CD4-positive, CD25-positive, alpha-beta regulatory T cell (primary cell): ENCODE results near the gene LRFN3. TPM values are rescaled to one million over a fixed set of nuclear protein-coding genes. Genes with fewer than 3 reads are reported as not detected.
A peak's percentile ranks its signal among the peaks of the same experiment; 100 is the strongest.
"Not testable (repeated sequence)": the region's sequence is repeated elsewhere in the genome, so short reads cannot be mapped to it uniquely, and the experiment has no call there.

ENCODE experiments used
- ATAC-seq, 2 donors: fragments of 150-1000 bp; cut with Tn5 transposase; one replicate each; pipeline ENCODE4 v1.10.0; 2021; ENCODE audit warnings: low read depth in 2 of 2, moderate number of reproducible peaks in 2 of 2, moderate library complexity in 1 of 2
- DNase-seq, 3 donors: peaks; one replicate each; pipeline versions ENCODE4 v3.0.0 to v3.0.0-alpha.2; 2012 to 2022; ENCODE audit warnings: mixed read lengths in 1 of 3
- H3K27ac ChIP-seq: one replicate; pipeline ENCODE4 v1.7.0; 2013; ENCODE audit warnings: mild to moderate bottlenecking, low read length; ENCODE audit not compliant: insufficient read depth, poor library complexity, severe bottlenecking
- H3K27me3 ChIP-seq: one replicate; pipeline ENCODE4 v1.7.0; 2013; ENCODE audit warnings: low read length; ENCODE audit not compliant: control insufficient read depth, insufficient read depth
- H3K36me3 ChIP-seq: one replicate; pipeline ENCODE4 v1.7.0; 2013; ENCODE audit warnings: mild to moderate bottlenecking, low read length, moderate library complexity; ENCODE audit not compliant: control insufficient read depth, insufficient read depth
- H3K4me1 ChIP-seq: 2 replicates; pipeline ENCODE4 v1.7.0; 2013; ENCODE audit warnings: mild to moderate bottlenecking, low read length; ENCODE audit not compliant: insufficient read depth, control insufficient read depth, poor library complexity, severe bottlenecking
- H3K4me3 ChIP-seq: one replicate; pipeline ENCODE4 v1.7.0; 2013; ENCODE audit warnings: low read depth, mild to moderate bottlenecking, low read length, moderate library complexity
- H3K9me3 ChIP-seq, 2 experiments: 1 replicate in 1 of 2; 2 replicates in 1 of 2; pipeline ENCODE4 v1.7.0; 2013; ENCODE audit warnings: low read length in 2 of 2, mild to moderate bottlenecking in 1 of 2, moderate library complexity in 1 of 2; ENCODE audit not compliant: control insufficient read depth in 2 of 2
- H3K27ac Mint-ChIP-seq, 3 donors: one replicate each; pipeline ENCODE4 v1.8.0; 2020 to 2022; ENCODE audit warnings: mild to moderate bottlenecking in 3 of 3, mixed read lengths in 3 of 3, moderate library complexity in 2 of 3
- H3K27me3 Mint-ChIP-seq: one replicate; pipeline ENCODE4 v1.8.0; 2022; ENCODE audit warnings: mild to moderate bottlenecking, mixed read lengths
- H3K36me3 Mint-ChIP-seq: one replicate; pipeline ENCODE4 v1.8.0; 2020; ENCODE audit warnings: mixed read lengths
- H3K4me1 Mint-ChIP-seq, 4 donors: one replicate each; pipeline ENCODE4 v1.8.0; 2020 to 2022; ENCODE audit warnings: mixed read lengths in 4 of 4, mild to moderate bottlenecking in 1 of 4
- H3K4me3 Mint-ChIP-seq, 4 donors: one replicate each; pipeline ENCODE4 v1.8.0; 2020 to 2022; ENCODE audit warnings: mild to moderate bottlenecking in 4 of 4, mixed read lengths in 4 of 4, moderate library complexity in 3 of 4
- H3K9me3 Mint-ChIP-seq, 7 donors: one replicate each; pipeline ENCODE4 v1.8.0; 2020 to 2022; ENCODE audit warnings: mixed read lengths in 7 of 7, mild to moderate bottlenecking in 3 of 7, moderate library complexity in 2 of 7
- polyA plus RNA-seq, 4 donors: library from polyadenylated mRNA; unstranded; fragments of 300-500 nt; fragmentation: Illumina TruSeq; gene quantifications; one replicate each; pipeline ENCODE4 v1.2.3, GENCODE V29; 2021
- total RNA-seq: library from RNA; stranded (reverse); gene quantifications from one replicate; pipeline ENCODE4 v1.2.3, GENCODE V29; 2022

Gene LRFN3
- total RNA-seq, result 7.7 TPM
- polyA plus RNA-seq, result 1 to 10 TPM in 1 of 4 donors, under 1 TPM in 3; 0.63 to 1.4 (median 0.84) TPM

DNA sequence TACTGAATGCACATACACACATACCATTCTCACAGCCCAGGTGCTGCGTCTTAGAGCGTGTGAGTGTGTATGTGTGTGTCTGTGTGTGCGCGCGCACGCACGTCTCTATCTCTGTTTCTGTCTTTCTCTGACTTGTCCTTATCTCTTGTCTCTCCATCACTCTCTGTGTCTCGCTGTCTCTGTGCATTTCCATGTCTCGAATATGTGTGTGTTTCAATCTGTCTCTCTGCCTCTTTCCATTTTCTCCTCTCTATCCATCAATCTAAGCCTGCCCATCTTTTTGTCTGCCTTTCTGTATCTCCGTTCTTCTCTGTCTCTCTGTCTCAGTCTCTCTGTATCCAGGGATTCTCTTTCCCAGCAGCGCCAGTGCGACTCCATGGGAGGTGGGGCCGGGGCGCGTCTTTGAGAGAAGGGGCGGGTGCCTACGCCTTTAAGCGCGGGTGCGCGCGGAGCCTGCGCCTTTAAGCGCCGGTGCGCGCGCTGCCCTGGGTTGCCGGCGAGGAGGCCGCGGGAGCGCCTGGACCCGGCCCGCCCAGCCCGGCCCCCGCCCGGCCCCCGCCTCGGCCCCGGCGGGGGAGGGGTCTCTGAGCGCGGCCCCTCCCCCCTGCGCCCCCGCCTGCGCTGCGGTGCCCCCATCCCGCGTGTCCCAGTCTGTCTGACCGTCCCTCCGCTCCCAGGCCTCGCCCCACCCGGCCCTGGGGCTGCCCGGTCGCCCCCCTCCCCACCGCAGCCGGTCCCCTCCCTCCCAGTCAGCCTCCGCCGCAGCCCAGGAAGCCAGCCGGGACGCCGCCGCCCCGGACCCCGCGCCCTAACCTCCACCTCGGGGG is at the start of gene LRFN3:
TSS of gene LRFN3 (plus strand) at position 464 of the 827 bp plus-strand sequence. CDS start 3,052 bp downstream, outside the sequence.
- peak within 1 kb of the TSS; percentile 89 for H3K4me3 ChIP-seq
- ATAC-seq, result no peak

GRCh38 chr19:35887197-35887596 is 49.0 kb upstream of the LRFN3 start:
- Mint-ChIP-seq H3K4me1 (peaks cover 3 to 9% (median 7%) of the 10 kb centered on the region in 4 donors), H3K9me3 (no peaks in the 10 kb centered on the region), H3K4me3 (no peak overlapping the region), H3K27me3 (no peaks in the 10 kb centered on the region), H3K27ac (no peak overlapping the region), H3K36me3 (peaks cover 28% of the 10 kb centered on the region)
- Histone ChIP-seq H3K36me3 (peaks cover 37% of the 10 kb centered on the region), H3K27ac (no peak overlapping the region), H3K4me1 (peaks cover 3% of the 10 kb centered on the region), H3K27me3 (no peaks in the 10 kb centered on the region), H3K4me3 (no peak overlapping the region), H3K9me3 (no peaks in the 10 kb centered on the region)
- DNase-seq, result no peak
- no peak for ATAC-seq

More for the DNA sequence above, at the start of gene LRFN3:
- Mint-ChIP-seq H3K27ac (peak within 1 kb of the TSS; percentile 63 to 89 (median 67)), H3K36me3 (peaks cover 18% of the 10 kb centered on the region), H3K4me1 (peaks cover 8 to 59% (median 30%) of the 10 kb centered on the region in 4 donors), H3K27me3 (peaks cover 7% of the 10 kb centered on the region), H3K9me3 (no peaks in the 10 kb centered on the region), H3K4me3 (peak within 1 kb of the TSS; percentile 87 to 97 (median 95))
- Histone ChIP-seq H3K27me3 (no peaks in the 10 kb centered on the region), H3K27ac (peak within 1 kb of the TSS; percentile 41), H3K4me1 (peaks cover 36% of the 10 kb centered on the region), H3K9me3 (no peaks in the 10 kb centered on the region), H3K36me3 (peaks cover 2% of the 10 kb centered on the region)
- peak; percentile 29 to 75 (median 39) for DNase-seq

DNA sequence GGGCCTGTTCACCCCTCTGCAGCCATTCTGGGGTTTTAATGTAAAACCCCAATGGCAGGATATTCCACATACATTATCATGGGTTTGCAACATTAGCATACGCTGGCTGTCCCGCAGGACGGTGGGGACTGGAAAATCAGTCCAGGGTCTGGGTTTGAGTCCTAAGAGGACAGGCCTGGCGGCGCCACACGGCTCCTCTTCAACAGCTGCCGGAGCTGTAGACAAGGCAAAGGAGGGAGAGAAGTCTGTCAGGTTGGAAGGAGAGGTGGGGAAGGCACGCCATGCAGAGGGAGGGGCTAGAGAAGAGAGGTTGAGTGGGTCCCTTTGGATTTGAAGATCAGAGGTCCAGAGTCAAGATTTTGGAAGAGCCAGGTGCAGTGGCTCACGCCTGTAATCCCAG is 47.8 kb upstream of the LRFN3 start:
- Histone ChIP-seq H3K4me3 (no peak overlapping the region), H3K36me3 (peaks cover 49% of the 10 kb centered on the region), H3K4me1 (no peaks in the 10 kb centered on the region), H3K27me3 (no peaks in the 10 kb centered on the region), H3K27ac (no peak overlapping the region), H3K9me3 (no peaks in the 10 kb centered on the region)
- Mint-ChIP-seq H3K9me3 (peaks cover 0 to 1% (median 0%) of the 10 kb centered on the region in 7 donors), H3K27me3 (no peaks in the 10 kb centered on the region), H3K27ac (peak overlapping the region in 2 of 3 donors; percentile 42 to 54), H3K36me3 (peaks cover 39% of the 10 kb centered on the region), H3K4me1 (peaks cover 0 to 14% (median 8%) of the 10 kb centered on the region in 4 donors), H3K4me3 (no peak overlapping the region)
- ATAC-seq, result no peak
- no peak for DNase-seq

GRCh38 chr19:35889370-35890112 is 46.6 kb upstream of the LRFN3 start:
- Mint-ChIP-seq H3K4me3 (no peak overlapping the region), H3K27ac (no peak overlapping the region), H3K4me1 (peaks cover 0 to 14% (median 8%) of the 10 kb centered on the region in 4 donors), H3K9me3 (peaks cover 0 to 1% (median 0%) of the 10 kb centered on the region in 7 donors), H3K27me3 (no peaks in the 10 kb centered on the region), H3K36me3 (peaks cover 39% of the 10 kb centered on the region)
- ATAC-seq, result no peak
- Histone ChIP-seq H3K36me3 (peaks cover 54% of the 10 kb centered on the region), H3K9me3 (no peaks in the 10 kb centered on the region), H3K4me1 (no peaks in the 10 kb centered on the region), H3K27ac (no peak overlapping the region), H3K4me3 (no peak overlapping the region), H3K27me3 (no peaks in the 10 kb centered on the region)
- DNase-seq, result no peak

- peaks cover 0 to 1% (median 0%) of the 10 kb centered on the region in 7 donors for H3K9me3 Mint-ChIP-seq
- peaks cover 58% of the 10 kb centered on the region for H3K36me3 ChIP-seq
Measured at GRCh38 chr19:35890113-35890650, 46.0 kb upstream of the LRFN3 start.

DNA sequence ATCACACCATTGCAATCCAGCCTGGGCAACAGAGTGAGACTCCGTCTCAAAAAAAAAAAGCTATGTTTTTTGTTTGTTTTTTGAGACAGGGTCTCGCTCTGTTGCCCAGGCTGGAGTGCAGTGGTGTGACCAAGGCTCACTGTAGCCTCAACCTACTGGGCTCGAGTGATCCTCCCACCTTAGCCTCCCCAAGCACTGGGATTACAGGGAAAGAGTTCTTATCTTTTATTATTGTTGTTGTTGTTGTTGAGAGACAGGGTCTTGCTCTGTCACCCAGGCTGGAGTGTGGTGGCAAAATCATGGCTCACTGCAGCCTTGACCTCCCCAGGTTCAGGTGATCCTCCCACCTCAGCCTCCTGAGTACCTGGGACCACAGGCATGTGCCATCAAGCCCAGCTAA is 44.4 kb upstream of the LRFN3 start:
- not testable (repeated sequence) for H3K27me3 Mint-ChIP-seq, H3K9me3 ChIP-seq, H3K27ac ChIP-seq, H3K27ac Mint-ChIP-seq, DNase-seq, ATAC-seq, H3K4me3 ChIP-seq, H3K27me3 ChIP-seq, H3K4me3 Mint-ChIP-seq, H3K9me3 Mint-ChIP-seq
- Histone ChIP-seq H3K4me1 (peaks cover 12% of the 10 kb centered on the region), H3K36me3 (peaks cover 73% of the 10 kb centered on the region)
- peaks cover 39% of the 10 kb centered on the region for H3K36me3 Mint-ChIP-seq
- peaks cover 4 to 21% (median 10%) of the 10 kb centered on the region in 4 donors for H3K4me1 Mint-ChIP-seq

More at GRCh38 chr19:35890113-35890650, 46.0 kb upstream of the LRFN3 start:
- Mint-ChIP-seq H3K27me3 (no peaks in the 10 kb centered on the region), H3K27ac (no peak overlapping the region), H3K4me1 (peaks cover 0 to 14% (median 8%) of the 10 kb centered on the region in 4 donors), H3K36me3 (peaks cover 39% of the 10 kb centered on the region), H3K4me3 (no peak overlapping the region)
- DNase-seq (no peak), ATAC-seq (no peak)
- Histone ChIP-seq H3K27ac (no peak overlapping the region), H3K4me3 (no peak overlapping the region), H3K27me3 (no peaks in the 10 kb centered on the region), H3K9me3 (no peaks in the 10 kb centered on the region), H3K4me1 (no peaks in the 10 kb centered on the region)

- H3K4me1 ChIP-seq, result peaks cover 35% of the 10 kb centered on the region
- H3K27ac Mint-ChIP-seq, result peak overlapping the region in 1 of 3 donors; percentile 62
- no peaks in the 10 kb centered on the region for H3K27me3 ChIP-seq
- H3K27ac ChIP-seq, result no peak overlapping the region
- peaks cover 32% of the 10 kb centered on the region for H3K36me3 Mint-ChIP-seq
- no peak overlapping the region for H3K4me3 ChIP-seq
- no peaks in the 10 kb centered on the region for H3K9me3 ChIP-seq
- no peak for ATAC-seq
- H3K27me3 Mint-ChIP-seq, result no peaks in the 10 kb centered on the region
- peaks cover 0 to 1% (median 0%) of the 10 kb centered on the region in 7 donors for H3K9me3 Mint-ChIP-seq
- peak overlapping the region in 2 of 4 donors; percentile 54 to 80 for H3K4me3 Mint-ChIP-seq
- H3K4me1 Mint-ChIP-seq, result peaks cover 4 to 33% (median 11%) of the 10 kb centered on the region in 4 donors
- DNase-seq, result no peak
- peaks cover 60% of the 10 kb centered on the region for H3K36me3 ChIP-seq
Measured at GRCh38 chr19:35894342-35894741, 41.8 kb upstream of the LRFN3 start.
